ENCODE measurements around the gene DIAPH3. TPM values are rescaled to one million over a fixed set of nuclear protein-coding genes. Genes with fewer than 3 reads are reported as not detected.

The DIAPH3 gene
- total and polyA plus RNA-seq, 2 donors (not counting 1 experiment from before 2014, with no cell fraction given), result 0.03 to 0.10 TPM

DNA sequence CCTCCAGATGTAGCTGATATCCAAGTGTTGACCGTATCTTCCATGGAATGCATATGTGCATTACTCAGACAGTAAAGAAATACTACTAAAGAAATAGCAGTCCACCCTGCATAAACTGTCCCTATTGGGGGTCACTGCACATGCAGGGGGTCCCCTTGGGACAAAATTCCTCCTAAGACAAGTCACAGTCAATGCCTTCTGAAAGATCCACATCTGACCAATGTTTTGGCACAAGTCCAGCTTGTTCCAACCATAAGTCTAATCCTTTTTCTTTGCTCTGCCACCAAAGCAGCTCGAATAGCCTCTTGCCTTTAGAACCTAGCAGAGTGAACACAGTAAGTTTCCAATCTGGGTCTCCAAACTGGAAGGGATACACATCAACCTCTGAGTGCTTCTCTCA is 87.9 kb downstream of the DIAPH3 start:
- no peak overlapping the region for H3K27ac ChIP-seq (ENCODE audit: low read length in 2 of 2)
- no peak overlapping the region for H3K27ac Mint-ChIP-seq
- no peaks in the 10 kb centered on the region for H3K4me1 Mint-ChIP-seq
- no peaks in the 10 kb centered on the region for H3K9me3 Mint-ChIP-seq (ENCODE audit: insufficient read depth)
- CTCF ChIA-PET, result no interaction called here
- H2AFZ ChIP-seq (ENCODE audit: insufficient read depth, low read depth, low read length, poor library complexity, severe bottlenecking), result no peak overlapping the region
- no peak overlapping the region for H3K4me3 ChIP-seq (ENCODE audit: control extremely low read depth in 1 of 5, extremely low read depth in 1 of 5, insufficient read depth in 1 of 5, low read depth in 2 of 5, low read length in 4 of 5)
- H4K20me1 ChIP-seq (ENCODE audit: control insufficient read depth, insufficient read depth, low read length, poor library complexity, severe bottlenecking), result no peaks in the 10 kb centered on the region
- no peaks in the 10 kb centered on the region for H3K79me2 ChIP-seq (ENCODE audit: control insufficient read depth, insufficient read depth, low read length)
- H3K27me3 Mint-ChIP-seq, result no peaks in the 10 kb centered on the region
- no peak overlapping the region for H3K9ac ChIP-seq (ENCODE audit: low read length)
- H3K4me3 Mint-ChIP-seq, result no peak overlapping the region
- WGBS (ENCODE audit: insufficient coverage), result 100% methylated on average over 2 of the region's 2 CpGs
- intact Hi-C loops (cut with micrococcal nuclease), result no loop called here
- no peaks in the 10 kb centered on the region for H3K27me3 ChIP-seq (replicated peaks in 1 of 4; ENCODE audit: control extremely low read depth in 1 of 4, control insufficient read depth in 3 of 4, insufficient read depth in 4 of 4, low read length in 3 of 4)
- ATAC-seq (ENCODE audit: low read depth) (no peak), DNase-seq (no peak)
- H3K4me2 ChIP-seq (replicated peaks; ENCODE audit: low read depth, low read length, poor library complexity, severe bottlenecking), result no peak overlapping the region
- H3K36me3 ChIP-seq (replicated peaks in 1 of 2; ENCODE audit: control extremely low read depth in 1 of 2, control insufficient read depth in 1 of 2, extremely low read depth in 1 of 2, insufficient read depth in 2 of 2, low read length in 1 of 2), result no peaks in the 10 kb centered on the region
- POLR2A ChIA-PET, result no interaction called here
- H3K4me1 ChIP-seq (ENCODE audit: control insufficient read depth in 2 of 2, insufficient read depth in 2 of 2, low read length in 2 of 2), result no peaks in the 10 kb centered on the region
- TF ChIP-seq CTCF (IDR thresholded peaks at IDR 0.05) (no peak), EZH2 (IDR thresholded peaks at IDR 0.05; ENCODE audit: borderline replicate concordance, insufficient read depth, low read depth, low read length, poor library complexity, severe bottlenecking) (no peak)
- no peaks in the 10 kb centered on the region for H3K9me3 ChIP-seq (ENCODE audit: control extremely low read depth in 1 of 3, control insufficient read depth in 2 of 3, insufficient read depth in 1 of 3, low read length in 2 of 3)

DNA sequence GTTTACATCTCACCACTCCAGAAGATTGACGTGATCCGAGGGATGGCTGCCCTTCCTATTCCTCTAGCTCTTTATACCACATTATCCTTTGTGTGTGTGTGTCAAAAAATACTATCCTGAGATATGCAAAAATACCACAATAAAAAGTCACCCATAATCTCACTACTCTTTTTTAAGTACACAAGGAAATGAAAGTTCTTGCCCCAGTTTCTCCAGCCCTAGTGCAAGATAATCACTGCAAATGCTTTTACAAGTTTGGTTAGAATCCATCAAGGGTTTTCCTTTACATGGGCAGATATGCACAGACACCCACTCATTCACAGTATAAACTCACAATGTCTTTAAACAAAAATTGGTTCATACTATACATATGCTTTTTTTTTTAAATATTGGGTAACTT is 89.3 kb downstream of the DIAPH3 start:
- Histone ChIP-seq H3K27ac (ENCODE audit: low read length in 2 of 2) (no peak overlapping the region), H3K4me1 (ENCODE audit: control insufficient read depth in 2 of 2, insufficient read depth in 2 of 2, low read length in 2 of 2) (no peaks in the 10 kb centered on the region), H2AFZ (ENCODE audit: insufficient read depth, low read depth, low read length, poor library complexity, severe bottlenecking) (no peak overlapping the region), H3K27me3 (replicated peaks in 1 of 4; ENCODE audit: control extremely low read depth in 1 of 4, control insufficient read depth in 3 of 4, insufficient read depth in 4 of 4, low read length in 3 of 4) (no peaks in the 10 kb centered on the region), H3K4me3 (ENCODE audit: control extremely low read depth in 1 of 5, extremely low read depth in 1 of 5, insufficient read depth in 1 of 5, low read depth in 2 of 5, low read length in 4 of 5) (no peak overlapping the region), H3K9me3 (ENCODE audit: control extremely low read depth in 1 of 3, control insufficient read depth in 2 of 3, insufficient read depth in 1 of 3, low read length in 2 of 3) (no peaks in the 10 kb centered on the region), H3K4me2 (replicated peaks; ENCODE audit: low read depth, low read length, poor library complexity, severe bottlenecking) (no peak overlapping the region), H4K20me1 (ENCODE audit: control insufficient read depth, insufficient read depth, low read length, poor library complexity, severe bottlenecking) (no peaks in the 10 kb centered on the region), H3K36me3 (replicated peaks in 1 of 2; ENCODE audit: control extremely low read depth in 1 of 2, control insufficient read depth in 1 of 2, extremely low read depth in 1 of 2, insufficient read depth in 2 of 2, low read length in 1 of 2) (no peaks in the 10 kb centered on the region), H3K9ac (ENCODE audit: low read length) (no peak overlapping the region), H3K79me2 (ENCODE audit: control insufficient read depth, insufficient read depth, low read length) (no peaks in the 10 kb centered on the region)
- ChIA-PET CTCF (no interaction called here), POLR2A (no interaction called here)
- H3K9me3 Mint-ChIP-seq (ENCODE audit: insufficient read depth), result no peaks in the 10 kb centered on the region
- no peak for DNase-seq
- no peak overlapping the region for H3K4me3 Mint-ChIP-seq
- ATAC-seq (ENCODE audit: low read depth), result no peak
- TF ChIP-seq CTCF (IDR thresholded peaks at IDR 0.05) (no peak), EZH2 (IDR thresholded peaks at IDR 0.05; ENCODE audit: borderline replicate concordance, insufficient read depth, low read depth, low read length, poor library complexity, severe bottlenecking) (no peak)
- no peak overlapping the region for H3K27ac Mint-ChIP-seq
- no peaks in the 10 kb centered on the region for H3K27me3 Mint-ChIP-seq
- H3K4me1 Mint-ChIP-seq, result no peaks in the 10 kb centered on the region
- no CpG with 5 or more reads among the region's 2 CpGs for WGBS (ENCODE audit: insufficient coverage)
- intact Hi-C loops (cut with micrococcal nuclease), result no loop called here
